Gastroesophageal sphincter (tissue), 3 donors: ENCODE measurements around the gene FNDC3B.

Experiments used
- POLR2A ChIP-seq, 2 donors: fragments of 450-650 bp; IDR thresholded peaks; one replicate each; pipeline ENCODE4 v1.6.1; 2017; ENCODE audit warnings: antibody characterized with exemption in 2 of 2, mild to moderate bottlenecking in 2 of 2, moderate library complexity in 1 of 2
- POLR2AphosphoS5 ChIP-seq: sonication (generic); formaldehyde crosslinking; IDR thresholded peaks from one replicate; pipeline ENCODE4 v1.6.1; 2017; ENCODE audit warnings: antibody characterized with exemption
- TF ChIP-seq, protein P1 (sequence below), 4 experiments: fragments of 200-600 bp in 2 of 4; fragments of 450-650 bp in 2 of 4; sonication (generic) in 1 of 4; IDR thresholded peaks; one replicate each; pipeline ENCODE4 v1.5.1; 2017 to 2019; ENCODE audit warnings: antibody characterized with exemption in 4 of 4, mild to moderate bottlenecking in 2 of 4, moderate library complexity in 2 of 4

DNA sequence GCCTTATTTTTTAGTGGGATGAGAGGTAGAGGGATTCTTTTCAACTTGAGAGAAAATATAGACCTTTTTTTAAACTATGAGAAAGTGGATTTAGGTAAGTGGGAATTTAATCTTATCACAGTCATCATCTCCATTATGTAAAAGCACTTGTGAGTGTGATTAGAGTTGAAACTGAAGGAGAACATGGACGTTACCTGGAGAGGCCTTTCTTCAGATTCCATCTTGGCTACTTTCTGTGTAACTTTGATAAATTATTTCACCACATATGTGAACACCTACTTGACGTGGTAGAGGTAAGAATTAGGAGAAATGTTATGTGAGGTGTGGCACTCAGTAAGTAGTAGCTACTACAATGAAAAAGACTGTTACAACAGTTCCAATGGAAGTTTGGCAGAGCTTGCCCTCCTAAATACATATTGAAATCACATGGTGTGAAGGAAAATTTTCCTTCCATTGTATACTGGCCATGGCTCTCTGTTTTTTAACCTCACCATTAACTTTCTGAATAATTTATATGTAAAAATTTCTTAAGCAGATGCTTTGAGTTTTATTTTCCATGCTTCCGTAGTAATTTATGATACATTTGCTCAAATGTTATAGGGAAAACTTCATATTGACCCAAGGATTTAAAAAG, 193.3 kb downstream of the FNDC3B start:
- TF ChIP-seq, protein P1, sequence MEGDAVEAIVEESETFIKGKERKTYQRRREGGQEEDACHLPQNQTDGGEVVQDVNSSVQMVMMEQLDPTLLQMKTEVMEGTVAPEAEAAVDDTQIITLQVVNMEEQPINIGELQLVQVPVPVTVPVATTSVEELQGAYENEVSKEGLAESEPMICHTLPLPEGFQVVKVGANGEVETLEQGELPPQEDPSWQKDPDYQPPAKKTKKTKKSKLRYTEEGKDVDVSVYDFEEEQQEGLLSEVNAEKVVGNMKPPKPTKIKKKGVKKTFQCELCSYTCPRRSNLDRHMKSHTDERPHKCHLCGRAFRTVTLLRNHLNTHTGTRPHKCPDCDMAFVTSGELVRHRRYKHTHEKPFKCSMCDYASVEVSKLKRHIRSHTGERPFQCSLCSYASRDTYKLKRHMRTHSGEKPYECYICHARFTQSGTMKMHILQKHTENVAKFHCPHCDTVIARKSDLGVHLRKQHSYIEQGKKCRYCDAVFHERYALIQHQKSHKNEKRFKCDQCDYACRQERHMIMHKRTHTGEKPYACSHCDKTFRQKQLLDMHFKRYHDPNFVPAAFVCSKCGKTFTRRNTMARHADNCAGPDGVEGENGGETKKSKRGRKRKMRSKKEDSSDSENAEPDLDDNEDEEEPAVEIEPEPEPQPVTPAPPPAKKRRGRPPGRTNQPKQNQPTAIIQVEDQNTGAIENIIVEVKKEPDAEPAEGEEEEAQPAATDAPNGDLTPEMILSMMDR (IDR thresholded peaks at IDR 0.05), result no peak
- no peak for TF ChIP-seq POLR2A (IDR thresholded peaks at IDR 0.05)
- no peak for TF ChIP-seq POLR2AphosphoS5
